Stomach (tissue), 4 donors: ENCODE results near the gene ABTB2.

ENCODE experiments used
- POLR2A ChIP-seq, 4 donors: fragments of 450-650 bp; IDR thresholded peaks; one replicate each; pipeline ENCODE4 v1.6.1; 2016; ENCODE audit warnings: antibody characterized with exemption in 4 of 4, control low read depth in 2 of 4, mild to moderate bottlenecking in 1 of 4, moderate library complexity in 1 of 4
- TF ChIP-seq, protein P1 (sequence below), 7 experiments: fragments of 450-650 bp in 4 of 7; fragments of 200-600 bp in 3 of 7; sonication (generic) in 3 of 7; IDR thresholded peaks; one replicate each; pipeline ENCODE4 v1.5.1; 2016 to 2019; ENCODE audit warnings: antibody characterized with exemption in 7 of 7, control low read depth in 2 of 7, mild to moderate bottlenecking in 1 of 7

GRCh38 chr11:34275486-34275885 is 82.3 kb downstream of the ABTB2 start:
- TF ChIP-seq POLR2A (IDR thresholded peaks at IDR 0.05) = no peak
- TF ChIP-seq, protein P1, sequence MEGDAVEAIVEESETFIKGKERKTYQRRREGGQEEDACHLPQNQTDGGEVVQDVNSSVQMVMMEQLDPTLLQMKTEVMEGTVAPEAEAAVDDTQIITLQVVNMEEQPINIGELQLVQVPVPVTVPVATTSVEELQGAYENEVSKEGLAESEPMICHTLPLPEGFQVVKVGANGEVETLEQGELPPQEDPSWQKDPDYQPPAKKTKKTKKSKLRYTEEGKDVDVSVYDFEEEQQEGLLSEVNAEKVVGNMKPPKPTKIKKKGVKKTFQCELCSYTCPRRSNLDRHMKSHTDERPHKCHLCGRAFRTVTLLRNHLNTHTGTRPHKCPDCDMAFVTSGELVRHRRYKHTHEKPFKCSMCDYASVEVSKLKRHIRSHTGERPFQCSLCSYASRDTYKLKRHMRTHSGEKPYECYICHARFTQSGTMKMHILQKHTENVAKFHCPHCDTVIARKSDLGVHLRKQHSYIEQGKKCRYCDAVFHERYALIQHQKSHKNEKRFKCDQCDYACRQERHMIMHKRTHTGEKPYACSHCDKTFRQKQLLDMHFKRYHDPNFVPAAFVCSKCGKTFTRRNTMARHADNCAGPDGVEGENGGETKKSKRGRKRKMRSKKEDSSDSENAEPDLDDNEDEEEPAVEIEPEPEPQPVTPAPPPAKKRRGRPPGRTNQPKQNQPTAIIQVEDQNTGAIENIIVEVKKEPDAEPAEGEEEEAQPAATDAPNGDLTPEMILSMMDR (IDR thresholded peaks at IDR 0.05) = no peak
